CD4-positive, alpha-beta T cell treated with Interleukin-4 for 4 hours (primary cell): ENCODE results near the gene POLR3B.
"Not testable (repeated sequence)": the region's sequence is repeated elsewhere in the genome, so short reads cannot be mapped to it uniquely, and the experiment has no call there.

ENCODE experiments used
- DNase-seq: peaks from one replicate; pipeline ENCODE4 v3.0.0-alpha.2; 2020

POLR3B gene

DNA sequence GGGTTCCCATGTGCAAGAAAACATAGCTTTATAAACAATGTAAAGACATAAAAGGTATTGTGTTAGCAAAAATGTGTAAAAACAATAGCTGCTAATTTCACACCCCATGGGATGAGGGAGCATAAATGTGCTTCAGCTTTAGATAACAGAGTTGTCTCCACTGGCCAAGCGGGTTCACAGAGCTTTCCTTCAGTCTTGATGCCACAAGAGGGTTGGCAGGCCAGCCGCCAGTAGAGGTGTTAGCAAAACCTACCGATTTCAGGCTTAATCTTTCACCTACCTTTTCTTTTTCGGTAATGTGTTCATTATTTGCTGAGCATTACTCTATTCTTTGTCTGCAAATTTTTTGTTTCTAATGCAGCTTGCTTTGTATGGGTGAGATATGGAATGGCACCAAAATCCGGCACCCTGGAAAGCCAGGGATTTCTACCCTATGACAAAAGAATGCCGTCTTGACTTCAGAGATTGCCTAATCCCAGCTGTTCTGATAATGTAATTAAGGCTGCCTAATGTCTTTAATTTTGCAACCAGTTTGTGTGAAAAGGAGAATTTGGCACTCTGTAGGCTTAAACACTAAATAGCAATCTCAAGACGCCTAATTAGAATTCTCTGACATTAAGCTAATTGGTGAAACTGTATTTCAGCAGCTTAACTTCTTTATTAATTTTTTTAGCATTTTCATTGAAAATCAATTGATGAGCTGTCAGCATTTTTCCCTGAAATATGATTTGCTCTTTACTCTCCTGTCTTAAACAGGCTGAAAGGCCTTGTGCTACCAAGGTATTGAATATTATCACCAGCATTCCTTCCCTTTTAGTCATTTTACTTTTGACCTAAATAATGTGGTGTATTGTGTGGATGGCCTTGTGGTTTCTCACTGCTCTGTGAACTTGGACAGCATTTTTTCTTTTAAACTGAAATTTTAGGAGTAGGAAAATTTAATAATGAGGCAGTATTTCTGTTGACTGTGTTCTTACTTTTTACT, 60.7 kb downstream of the POLR3B start:
- no peak for DNase-seq

DNA sequence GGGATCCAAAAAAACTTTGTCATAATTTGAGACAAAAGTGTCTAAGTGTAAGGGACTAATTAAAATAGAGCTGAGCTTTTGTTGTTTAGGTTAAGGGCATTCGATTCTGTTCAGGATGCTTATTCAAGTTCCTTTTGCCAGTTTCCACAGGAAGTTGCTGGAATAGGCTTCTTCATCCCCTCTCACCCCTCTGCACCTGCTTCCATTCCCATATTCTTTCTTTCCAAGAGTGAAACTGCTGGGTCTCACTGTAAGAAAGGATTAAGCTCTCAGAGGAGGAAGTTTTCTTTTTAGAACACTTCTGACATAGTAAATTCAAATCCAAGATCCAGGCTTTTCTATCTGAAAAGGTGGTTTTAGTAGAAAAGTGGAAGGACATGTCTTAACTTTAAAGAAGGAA, 61.4 kb downstream of the POLR3B start:
- DNase-seq: no peak

DNA sequence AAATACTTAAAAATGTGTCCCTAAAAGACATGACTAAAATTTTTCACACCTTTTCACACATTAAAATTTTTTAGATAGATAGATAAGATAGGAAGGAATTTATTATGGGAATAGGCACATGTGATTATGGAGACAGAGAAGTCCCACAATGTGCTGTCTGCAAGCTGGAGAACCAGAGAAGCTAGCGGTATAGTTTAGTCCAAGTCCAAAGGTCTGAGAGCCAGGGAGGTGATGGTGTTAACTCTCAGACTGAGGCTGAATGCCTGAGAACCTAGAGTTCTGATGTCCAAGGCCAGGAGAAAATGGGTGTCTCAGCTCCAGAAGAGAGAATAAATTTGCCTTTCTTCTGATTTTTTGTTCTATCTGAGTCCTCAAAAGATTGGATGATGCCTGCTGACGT, 65.7 kb downstream of the POLR3B start:
- no peak for DNase-seq

DNA sequence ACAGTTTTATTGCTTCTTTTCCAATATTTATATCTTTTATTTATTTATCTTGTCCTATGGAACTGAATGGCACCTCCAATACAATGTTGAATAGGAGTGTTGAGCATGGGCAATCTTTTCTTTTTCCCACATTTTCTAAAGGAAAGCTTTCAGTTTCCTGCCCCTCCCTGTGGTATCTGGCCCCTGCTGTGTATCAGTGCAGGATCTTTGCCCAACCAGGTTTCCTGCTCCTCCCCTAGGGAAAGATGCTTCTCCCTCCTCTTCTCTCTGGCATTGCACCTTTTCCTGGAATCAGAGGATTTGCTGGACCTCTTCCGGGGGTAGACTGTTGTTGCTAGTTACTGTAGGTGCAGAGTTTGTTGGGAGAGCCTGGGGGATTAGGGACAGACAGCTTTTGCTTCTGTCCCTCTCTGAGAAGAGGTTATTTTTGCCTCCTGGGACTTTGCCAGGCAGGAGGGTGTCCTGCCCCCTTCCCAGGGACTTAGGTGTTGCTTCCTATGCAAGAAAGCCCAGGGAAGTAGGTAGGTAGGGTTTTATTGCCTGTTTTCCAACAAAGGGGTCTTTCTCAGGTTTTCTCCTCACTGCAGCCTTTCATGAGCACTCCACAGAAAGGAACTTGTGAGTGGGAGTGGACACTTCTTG, 67.6 kb downstream of the POLR3B start:
- DNase-seq: no peak

DNA sequence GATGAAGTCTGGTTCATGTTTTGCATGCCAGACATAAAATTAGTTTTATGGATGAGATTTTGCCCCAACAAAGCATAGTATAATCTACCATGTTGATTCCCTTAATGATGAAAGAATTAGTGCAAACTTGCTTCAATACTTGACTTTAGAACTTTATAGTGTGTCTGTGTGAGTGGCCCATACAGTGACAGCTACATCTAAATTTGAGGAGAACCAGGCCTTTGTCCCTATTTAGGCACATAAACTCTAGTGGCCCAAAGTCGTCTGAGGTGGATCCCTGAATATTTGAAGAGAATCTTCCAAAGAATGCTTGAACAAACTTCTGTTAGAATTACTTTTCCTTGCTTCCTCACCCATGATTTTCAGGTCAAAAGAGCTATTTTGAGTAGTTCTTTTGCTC, 70.4 kb downstream of the POLR3B start:
- no peak for DNase-seq

DNA sequence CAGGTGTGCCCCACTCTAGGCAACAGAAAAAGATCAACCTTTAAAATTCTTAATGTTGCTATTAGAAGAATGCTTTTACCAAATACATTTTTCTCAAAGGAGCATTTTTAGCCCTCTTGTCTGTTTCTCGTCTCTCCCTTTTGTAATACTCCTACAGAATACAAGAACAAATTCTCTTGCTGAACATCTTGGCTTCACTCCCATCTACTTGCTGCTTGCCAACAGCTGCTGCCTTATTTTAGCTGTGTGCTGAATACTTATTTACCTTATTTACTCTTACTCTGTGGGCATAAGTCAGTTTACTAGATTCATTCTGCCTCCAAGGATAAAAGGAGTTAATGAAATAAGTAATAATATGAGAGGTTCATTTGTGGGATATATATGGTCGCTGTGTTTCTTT, 70.8 kb downstream of the POLR3B start:
- no peak for DNase-seq

DNA sequence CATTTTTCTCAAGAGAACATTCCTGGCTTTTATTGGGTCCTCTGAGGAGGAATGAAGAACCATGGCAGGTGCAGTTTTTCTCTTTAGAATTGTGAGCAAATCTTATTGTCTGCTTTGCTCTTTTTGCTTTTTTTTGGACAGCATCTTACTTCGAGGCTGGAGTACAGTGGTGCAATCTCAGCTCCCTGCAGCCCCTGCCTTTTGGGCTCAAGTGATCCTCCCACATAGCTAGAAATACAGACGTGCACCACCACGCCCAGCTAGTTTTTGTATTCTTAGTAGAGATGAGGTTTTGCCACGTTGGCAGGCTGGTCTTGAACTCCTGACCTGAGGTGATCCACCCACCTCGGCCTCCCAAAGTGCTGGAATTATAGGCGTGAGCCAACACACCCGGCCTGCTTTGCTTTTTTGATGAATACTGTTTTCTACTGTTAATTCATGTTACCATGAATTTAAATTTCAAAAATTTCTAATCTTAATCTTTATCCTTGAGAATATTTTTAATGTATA, 71.5 kb downstream of the POLR3B start:
- DNase-seq: no peak

DNA sequence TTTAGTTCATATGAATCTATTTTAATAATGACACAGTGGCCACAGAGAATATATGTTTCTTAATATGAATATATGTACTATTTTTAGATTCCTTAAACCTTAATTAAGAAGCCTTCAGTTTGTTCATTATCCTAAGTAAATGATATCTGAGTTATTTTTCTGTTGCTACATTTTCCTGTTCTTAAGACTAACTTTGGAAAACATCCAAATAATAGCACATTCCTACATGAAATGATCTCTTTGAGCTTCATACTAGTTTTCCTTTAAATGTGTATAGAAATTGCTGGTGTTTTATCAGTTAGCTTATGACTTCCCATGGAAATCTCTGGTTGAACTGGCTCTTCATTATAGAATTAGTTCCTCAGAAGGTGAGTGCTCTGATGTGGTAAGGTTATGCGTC, 72.1 kb downstream of the POLR3B start:
- DNase-seq: no peak

DNA sequence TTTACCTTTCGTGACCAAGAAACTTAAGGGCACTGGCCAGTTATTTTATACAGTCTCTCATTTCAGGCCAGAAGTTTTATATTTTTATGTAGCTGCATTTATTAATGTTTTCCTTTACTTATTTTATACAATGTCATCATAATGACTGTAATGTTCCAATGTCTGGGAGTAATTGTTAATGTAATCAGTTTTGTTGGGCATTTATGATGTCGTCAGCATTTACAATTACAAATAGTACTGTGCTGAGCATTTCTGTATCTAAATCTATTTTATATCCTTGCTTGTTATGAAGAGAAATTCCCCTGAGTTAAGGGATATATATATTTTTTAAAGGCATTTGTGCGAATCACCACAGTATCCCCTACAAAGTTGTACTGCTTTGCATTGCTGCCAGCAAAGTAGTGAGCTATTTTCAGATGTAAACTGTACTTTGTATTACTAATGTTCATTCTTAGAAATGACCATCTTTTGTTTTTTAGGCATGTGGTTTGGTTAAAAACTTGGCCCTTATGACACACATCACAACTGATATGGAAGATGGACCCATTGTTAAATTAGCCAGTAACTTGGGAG, 74.4 kb downstream of the POLR3B start:
- DNase-seq: no peak

DNA sequence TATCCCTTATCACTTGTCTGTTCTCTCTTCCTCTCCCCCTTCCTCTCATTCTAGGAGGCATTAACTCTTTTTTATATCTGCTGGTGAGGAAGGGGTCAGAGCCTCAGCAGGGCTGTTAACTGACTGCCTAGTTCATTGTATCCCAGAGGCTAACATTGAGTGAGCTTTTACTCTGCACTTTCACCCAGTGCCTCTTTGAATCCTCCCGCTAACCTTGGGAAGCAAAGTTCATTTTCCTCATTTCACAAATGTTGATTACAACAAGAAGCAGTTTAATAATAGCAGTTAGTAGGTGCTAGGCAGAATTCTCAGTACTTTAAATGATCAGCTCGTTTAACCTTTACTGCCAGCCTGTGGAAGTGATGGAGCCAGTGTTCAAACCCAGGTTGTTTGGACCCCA, 75.5 kb downstream of the POLR3B start:
- no peak for DNase-seq

DNA sequence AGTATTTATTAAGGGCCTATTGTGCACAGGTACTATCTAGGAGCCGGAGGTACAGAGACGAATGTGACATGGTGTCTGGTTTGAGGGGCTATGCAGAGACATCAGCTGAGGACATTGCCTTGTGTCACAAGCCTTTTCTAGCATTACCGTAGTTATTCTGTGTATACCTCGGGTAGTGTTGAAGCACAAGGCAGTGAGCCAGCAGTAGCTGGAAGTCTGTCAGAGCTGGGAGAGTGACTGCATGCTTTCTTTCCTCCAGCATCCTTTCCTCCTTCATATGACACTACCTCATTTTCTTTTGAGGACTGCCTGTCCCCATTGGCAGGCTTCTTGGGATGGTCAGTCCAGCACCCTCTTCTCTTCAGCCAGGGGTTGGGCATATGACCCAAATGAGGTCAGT, 77.0 kb downstream of the POLR3B start:
- DNase-seq: no peak

DNA sequence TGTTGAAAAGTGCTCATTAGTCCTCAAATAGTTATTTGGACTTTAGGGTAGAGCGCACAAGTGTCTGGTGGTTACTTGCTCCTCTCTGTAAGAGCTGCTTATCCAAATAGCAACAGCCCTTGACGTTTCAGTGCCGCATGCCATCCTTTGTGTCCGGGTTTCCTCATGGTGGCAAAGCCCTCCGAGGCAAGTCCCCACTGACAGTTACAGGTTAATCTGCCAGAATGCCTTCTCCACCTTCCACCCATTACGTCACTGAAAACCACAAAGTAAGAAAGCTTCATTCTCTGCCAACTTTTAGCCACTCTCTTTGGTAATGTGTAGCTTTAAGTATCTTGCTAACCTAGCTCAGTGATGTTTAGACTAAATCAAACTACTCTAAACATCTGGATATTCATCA, 78.6 kb downstream of the POLR3B start:
- DNase-seq: no peak

DNA sequence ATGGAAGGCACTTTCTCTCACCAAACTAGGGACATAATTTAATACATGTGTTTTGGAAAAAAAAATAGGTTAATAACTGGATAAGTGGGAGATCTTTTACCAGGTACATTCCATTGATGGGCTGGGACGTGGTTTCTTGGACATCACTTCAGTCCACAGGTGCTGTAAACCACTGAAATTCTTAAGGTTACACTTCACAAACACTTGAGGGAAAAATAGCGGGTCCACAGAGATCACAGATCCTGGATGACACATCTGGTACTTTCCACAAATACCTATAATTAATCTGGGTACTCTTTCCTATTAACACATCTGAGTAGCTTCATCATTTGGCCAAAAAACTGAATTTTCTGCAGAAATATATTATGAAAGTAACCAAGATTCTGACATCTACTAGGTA, 85.0 kb downstream of the POLR3B start:
- no peak for DNase-seq

DNA sequence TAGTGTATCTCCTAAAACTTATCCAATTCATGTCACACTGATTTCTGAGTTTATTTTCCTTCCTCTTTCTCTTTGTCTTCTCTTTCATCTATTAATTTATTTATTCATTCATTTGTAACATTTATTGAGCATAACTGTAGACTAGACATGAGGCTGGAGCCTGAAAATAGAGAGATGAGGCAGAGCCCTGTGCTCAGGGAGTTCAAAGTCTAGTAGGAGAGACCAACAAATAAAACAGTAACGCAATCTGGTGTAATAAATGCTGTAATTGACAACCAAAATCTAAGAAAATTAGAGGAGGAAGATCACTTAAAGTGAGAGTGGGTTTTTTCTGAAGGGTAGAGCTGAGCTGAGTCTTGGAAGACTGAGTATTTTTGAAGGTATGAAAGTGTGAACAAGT, 87.5 kb downstream of the POLR3B start:
- DNase-seq: no peak

DNA sequence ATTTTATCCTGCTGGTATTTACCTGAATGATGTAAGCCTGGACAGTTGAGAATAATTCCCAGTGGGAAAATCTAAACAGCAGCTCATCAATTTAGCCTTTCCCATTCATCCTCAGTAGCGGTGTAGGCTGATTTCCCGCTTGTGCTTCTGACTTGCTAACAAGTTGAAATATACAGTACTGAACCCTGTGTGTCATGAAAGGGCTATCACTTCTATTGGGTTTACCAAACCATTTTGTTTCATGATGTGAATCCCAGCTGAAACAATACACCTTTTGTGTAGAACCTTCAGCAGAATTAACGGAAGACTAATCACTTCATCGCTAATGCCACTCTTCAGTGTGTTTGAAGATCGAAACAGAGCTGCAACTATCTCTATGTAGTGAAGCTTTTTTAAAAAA, 88.4 kb downstream of the POLR3B start:
- no peak for DNase-seq

DNA sequence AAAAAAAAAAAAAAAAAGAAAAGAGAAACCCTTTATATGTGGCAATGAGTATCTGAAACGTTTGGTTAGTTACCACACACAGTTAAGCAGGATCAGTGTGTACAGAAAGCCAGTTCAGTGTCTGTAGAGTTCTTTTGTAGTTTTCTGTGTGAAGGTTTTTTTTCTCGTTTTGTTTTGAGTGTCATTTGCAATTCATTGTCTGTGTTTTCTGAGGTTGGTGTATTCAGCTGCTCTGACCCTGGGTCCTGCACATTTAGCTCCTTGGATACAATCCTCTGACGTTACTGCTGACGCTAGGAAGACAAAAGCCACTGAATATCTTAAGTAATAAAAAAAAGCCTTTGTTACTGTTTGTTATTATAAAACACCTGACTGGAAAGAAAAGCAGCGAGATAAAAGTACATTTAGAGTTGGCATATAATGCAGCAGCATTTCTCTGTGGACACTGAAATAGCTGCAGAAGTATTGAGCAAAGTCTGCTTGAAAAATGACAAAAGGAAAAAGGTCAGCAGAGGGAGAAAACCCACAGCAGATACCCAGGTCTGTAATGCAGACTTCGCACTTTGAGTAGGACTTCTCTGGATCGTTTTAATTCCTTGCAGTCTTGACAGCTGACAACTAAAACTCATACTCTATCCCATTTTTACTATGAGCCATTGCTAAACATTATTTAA, 89.0 kb downstream of the POLR3B start:
- DNase-seq: no peak

DNA sequence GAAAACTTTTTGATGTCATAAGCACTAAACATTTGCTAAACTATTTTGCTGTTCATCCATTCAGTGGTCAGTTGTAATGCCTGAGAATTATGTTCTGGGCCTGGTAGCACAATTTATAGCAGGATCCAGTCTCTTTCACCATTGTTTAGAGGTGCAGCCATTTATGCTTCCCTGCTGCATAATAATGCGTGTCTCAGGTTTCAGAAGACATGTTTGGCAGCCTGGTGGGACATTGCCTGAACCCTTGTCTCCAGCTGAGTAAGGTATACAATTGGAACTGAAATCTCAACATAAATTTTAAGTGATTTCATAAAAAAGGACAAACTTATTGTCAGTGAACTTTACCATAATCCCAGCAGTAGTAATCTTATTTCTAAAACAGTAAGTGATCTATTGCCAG, 94.8 kb downstream of the POLR3B start:
- DNase-seq: no peak

DNA sequence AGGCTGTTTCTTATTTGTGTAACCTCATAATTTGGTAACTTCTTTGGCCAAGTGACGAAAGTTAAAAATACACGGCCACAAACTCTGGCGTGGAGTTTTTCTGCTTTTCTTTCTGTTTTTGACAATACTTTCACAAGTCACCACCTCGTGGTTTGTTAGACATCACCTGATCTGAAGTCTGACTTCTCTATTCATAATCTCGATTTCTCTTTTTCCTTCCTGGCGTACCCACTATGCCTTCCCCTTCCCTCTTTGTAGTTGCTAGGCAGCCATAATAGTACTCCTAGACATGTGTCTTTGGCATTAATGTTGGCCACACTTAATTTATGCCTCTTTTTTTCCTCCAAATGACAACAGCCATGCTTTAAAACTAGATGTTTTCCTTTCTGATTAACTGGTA, 97.6 kb downstream of the POLR3B start:
- no peak for DNase-seq

DNA sequence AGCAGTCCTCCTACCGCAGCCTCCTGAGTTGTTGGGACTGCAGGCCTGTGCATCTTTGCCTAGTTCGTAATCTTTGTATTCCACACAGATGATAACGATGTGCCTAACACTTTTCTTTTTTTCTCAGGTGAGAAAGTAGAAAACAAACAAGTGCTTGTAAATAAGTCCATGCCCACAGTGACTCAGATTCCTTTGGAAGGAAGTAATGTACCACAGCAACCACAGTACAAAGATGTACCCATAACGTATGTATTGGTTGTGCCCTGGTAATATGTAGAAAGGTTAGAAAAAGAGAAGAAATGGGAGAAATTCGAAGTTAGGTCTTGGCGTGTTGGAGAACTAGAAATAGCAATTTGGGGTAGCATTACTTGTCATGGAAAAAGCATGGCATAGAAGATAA, 101.6 kb downstream of the POLR3B start:
- DNase-seq: no peak

DNA sequence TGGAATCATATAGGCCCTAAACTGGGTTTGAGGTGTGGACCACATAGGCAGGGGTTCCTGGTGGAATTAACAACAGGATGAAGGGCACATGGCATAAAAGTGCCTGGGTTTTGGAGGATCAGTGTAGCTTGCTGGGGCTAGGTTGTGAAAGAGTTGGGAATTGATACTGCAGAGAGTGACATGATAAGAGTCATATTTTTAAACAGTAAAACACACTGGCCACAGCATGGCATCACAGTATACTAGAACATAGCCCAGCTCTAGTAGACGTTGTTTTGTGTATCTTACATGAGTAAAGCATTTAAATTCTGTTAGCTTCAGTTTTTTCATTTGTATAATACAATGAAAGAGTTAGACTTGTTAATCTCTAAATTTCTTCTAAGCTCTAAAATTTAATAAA, 102.0 kb downstream of the POLR3B start:
- DNase-seq: no peak

DNA sequence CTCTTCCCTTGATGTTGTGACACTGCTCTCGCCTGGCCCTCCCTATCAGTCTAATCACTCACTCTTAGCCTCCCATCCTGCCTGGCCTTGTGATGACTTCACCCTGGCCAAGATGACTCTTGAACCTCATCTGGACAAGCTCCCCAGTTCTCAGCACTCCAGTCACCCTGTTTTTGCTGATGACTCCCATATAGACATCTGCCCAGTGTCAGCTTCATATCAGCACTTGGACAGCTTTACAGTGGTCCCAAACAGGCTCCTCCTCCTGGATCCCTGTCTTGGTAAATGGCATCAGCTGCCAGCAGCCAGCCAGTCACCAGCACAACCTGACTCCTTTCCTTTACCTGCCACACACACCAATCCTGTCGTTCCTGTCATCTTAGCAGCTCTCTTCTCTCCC, 104.2 kb downstream of the POLR3B start:
- no peak for DNase-seq

DNA sequence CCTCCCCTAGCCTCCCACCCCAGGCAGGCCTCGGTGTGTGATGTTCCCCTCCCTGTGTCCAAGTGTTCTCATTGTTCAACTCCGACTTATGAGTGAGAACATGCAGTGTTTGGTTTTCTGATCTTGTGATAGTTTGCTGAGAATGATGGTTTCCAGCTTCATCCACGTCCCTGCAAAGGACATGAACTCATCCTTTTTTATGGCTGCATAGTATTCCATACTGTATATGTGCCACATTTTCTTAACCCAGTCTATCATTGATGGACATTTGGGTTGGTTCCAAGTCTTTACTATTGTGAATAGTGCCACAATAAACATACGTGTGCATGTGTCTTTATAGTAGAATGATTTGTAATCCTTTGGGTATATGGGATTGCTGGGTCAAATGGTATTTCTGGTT, 108.1 kb downstream of the POLR3B start:
- DNase-seq: not testable (repeated sequence)

DNA sequence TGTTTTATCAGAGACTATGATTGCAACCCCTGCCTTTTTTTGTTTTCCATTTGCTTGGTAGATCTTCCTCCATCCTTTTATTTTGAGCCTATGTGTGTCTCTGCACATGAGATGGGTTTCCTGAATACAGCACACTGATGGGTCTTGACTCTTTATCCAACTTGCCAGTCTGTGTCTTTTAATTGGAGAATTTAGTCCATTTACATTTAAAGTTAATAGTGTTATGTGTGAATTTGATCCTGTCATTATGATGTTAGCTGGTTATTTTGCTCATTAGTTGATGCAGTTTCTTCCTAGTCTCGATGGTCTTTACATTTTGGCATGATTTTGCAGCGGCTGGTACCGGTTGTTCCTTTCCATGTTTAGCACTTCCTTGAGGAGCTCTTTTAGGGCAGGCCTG, 118.1 kb downstream of the POLR3B start:
- not testable (repeated sequence) for DNase-seq
